ENCODE measurements around the gene ASIC4. TPM values are rescaled to one million over a fixed set of nuclear protein-coding genes. Genes with fewer than 3 reads are reported as not detected.

Gene ASIC4
- total RNA-seq, 1 experiment from 2014 or later: 0.11 TPM

DNA sequence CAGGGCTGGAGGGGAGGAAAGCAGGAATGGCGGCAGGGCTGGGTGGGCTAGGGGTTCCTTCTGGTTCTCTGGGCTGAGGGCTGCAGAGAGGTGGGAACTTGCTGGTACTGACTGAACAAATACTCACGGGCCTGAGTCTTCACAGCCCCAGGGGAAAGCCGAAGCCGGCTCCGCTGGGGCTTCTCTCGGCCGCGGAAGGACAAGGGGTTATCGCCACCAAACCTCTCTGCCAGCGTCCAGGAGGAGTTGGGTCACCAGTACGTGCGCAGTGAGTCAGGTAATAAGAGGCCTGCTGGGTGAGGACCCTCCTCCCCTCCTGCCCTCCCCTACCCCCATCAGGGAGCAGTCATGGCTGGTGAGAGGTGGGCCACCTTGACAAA lies 29.1 kb upstream of the ASIC4 start:
- H3K4me2 ChIP-seq (ENCODE audit: low read length): no peak overlapping the region
- H3K9ac ChIP-seq (ENCODE audit: low read length): no peak overlapping the region
- no peaks in the 10 kb centered on the region for H4K20me1 ChIP-seq (ENCODE audit: low read length)
- H3F3A ChIP-seq (ENCODE audit: low read length, unreplicated experiment): no peaks in the 10 kb centered on the region
- H2AFZ ChIP-seq (ENCODE audit: low read length): no peak overlapping the region
- no TSS peak for BruUV-seq (replicated peaks)
- DNase-seq (no peak), ATAC-seq (no peak)
- no peak overlapping the region for H3K27ac ChIP-seq (ENCODE audit: low read length)
- POLR2A ChIA-PET (ENCODE audit: unreplicated experiment): no interaction called here
- no peak overlapping the region for H3K4me3 ChIP-seq (ENCODE audit: low read length)
- TF ChIP-seq EZH2 (IDR thresholded peaks at IDR 0.05; ENCODE audit: low read length, unreplicated experiment) (no peak), EZH2phosphoT487 (IDR thresholded peaks at IDR 0.05; ENCODE audit: borderline replicate concordance, low read length) (no peak)
- TF ChIP-seq, protein P1, sequence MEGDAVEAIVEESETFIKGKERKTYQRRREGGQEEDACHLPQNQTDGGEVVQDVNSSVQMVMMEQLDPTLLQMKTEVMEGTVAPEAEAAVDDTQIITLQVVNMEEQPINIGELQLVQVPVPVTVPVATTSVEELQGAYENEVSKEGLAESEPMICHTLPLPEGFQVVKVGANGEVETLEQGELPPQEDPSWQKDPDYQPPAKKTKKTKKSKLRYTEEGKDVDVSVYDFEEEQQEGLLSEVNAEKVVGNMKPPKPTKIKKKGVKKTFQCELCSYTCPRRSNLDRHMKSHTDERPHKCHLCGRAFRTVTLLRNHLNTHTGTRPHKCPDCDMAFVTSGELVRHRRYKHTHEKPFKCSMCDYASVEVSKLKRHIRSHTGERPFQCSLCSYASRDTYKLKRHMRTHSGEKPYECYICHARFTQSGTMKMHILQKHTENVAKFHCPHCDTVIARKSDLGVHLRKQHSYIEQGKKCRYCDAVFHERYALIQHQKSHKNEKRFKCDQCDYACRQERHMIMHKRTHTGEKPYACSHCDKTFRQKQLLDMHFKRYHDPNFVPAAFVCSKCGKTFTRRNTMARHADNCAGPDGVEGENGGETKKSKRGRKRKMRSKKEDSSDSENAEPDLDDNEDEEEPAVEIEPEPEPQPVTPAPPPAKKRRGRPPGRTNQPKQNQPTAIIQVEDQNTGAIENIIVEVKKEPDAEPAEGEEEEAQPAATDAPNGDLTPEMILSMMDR (conservative IDR thresholded peaks at IDR 0.05; ENCODE audit: low read depth, low read length): no peak
- intact Hi-C loops (cut with micrococcal nuclease): no loop called here
- H3K9me2 ChIP-seq (replicated peaks; ENCODE audit: low read length): no peaks in the 10 kb centered on the region
- CTCF ChIA-PET: interaction anchor here (1.0 kb wide), 1 partner anchor 32 kb away, joined by 3 read pairs; no protein-coding TSS in a partner anchor
- H3K9me3 ChIP-seq (ENCODE audit: low read length): no peaks in the 10 kb centered on the region
- H3K4me1 ChIP-seq (ENCODE audit: insufficient read depth, low read length): no peaks in the 10 kb centered on the region
- no peaks in the 10 kb centered on the region for H3K36me3 ChIP-seq (ENCODE audit: low read depth, low read length)
- no peaks in the 10 kb centered on the region for H3K79me2 ChIP-seq (ENCODE audit: low read length)
- H3K27me3 ChIP-seq (ENCODE audit: low read length): no peaks in the 10 kb centered on the region

DNA sequence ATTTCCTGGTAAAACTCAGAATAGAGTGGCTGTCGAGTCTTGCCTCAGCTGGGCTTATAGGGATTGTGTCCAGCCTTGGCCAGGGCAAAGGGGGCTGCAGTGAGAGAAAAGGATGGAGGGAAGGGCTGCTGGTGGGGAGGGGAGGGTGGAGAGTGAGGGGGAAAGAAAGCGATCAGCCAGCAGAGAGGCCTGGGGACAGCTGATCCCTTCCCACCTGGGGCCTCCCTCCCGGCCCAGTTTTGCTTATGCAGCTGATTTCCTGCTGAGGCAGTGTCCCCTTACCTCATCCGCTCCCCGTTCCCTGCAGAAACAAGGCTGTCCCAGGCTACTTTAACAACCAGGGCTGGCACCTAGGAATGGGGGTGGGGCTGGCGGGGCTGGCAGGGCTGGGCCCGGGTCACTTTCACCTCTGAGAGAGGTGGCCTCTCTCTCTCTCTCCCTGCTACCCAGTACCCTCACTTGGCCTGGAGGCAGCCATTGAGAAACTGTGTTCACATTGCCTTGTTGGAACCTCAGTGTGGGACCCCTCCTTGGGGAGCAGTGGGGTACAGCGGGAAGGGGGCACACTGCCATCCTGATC lies 27.8 kb upstream of the ASIC4 start:
- intact Hi-C loops (cut with micrococcal nuclease): no loop called here
- Histone ChIP-seq H3K9me3 (ENCODE audit: low read length) (no peaks in the 10 kb centered on the region), H2AFZ (ENCODE audit: low read length) (no peak overlapping the region), H3F3A (ENCODE audit: low read length, unreplicated experiment) (no peaks in the 10 kb centered on the region), H3K9ac (ENCODE audit: low read length) (no peak overlapping the region), H3K36me3 (ENCODE audit: low read depth, low read length) (no peaks in the 10 kb centered on the region), H3K27me3 (ENCODE audit: low read length) (no peaks in the 10 kb centered on the region), H3K4me1 (ENCODE audit: insufficient read depth, low read length) (no peaks in the 10 kb centered on the region), H3K9me2 (replicated peaks; ENCODE audit: low read length) (no peaks in the 10 kb centered on the region), H3K79me2 (ENCODE audit: low read length) (no peaks in the 10 kb centered on the region), H3K4me3 (ENCODE audit: low read length) (no peak overlapping the region), H3K4me2 (ENCODE audit: low read length) (no peak overlapping the region), H4K20me1 (ENCODE audit: low read length) (no peaks in the 10 kb centered on the region), H3K27ac (ENCODE audit: low read length) (no peak overlapping the region)
- ATAC-seq: no peak
- ChIA-PET CTCF (interaction anchor here (0.6 kb wide), 1 partner anchor 24 kb away, joined by 3 read pairs; no protein-coding TSS in a partner anchor), POLR2A (ENCODE audit: unreplicated experiment) (interaction anchor here (0.6 kb wide), 1 partner anchor 60 kb away, joined by 6 read pairs; no protein-coding TSS in a partner anchor)
- TF ChIP-seq, protein P1 (conservative IDR thresholded peaks at IDR 0.05; ENCODE audit: low read depth, low read length): no peak
- no peak for DNase-seq
- BruUV-seq (replicated peaks): no TSS peak

DNA sequence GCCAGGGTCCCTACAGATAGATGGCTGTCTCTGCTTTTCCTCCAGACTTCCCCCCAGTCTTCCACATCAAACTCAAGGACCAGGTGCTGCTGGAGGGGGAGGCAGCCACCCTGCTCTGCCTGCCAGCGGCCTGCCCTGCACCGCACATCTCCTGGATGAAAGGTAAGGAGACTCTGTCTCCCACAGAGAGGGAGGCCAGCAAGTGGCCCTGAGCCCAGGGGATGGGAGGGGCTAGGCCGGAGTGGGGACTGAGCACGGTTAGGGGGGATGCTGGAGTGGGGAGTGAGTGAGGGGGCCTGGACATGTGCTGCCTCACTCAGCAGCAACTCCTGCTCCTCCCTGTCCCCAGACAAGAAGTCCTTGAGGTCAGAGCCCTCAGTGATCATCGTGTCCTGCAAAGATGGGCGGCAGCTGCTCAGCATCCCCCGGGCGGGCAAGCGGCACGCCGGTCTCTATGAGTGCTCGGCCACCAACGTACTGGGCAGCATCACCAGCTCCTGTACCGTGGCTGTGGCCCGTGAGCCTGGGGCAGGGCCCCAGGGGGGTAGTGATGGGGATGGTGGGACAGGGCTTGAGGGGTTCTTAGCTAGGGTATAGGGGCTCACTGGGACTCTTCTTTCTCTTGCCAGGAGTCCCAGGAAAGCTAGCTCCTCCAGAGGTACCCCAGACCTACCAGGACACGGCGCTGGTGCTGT lies 26.0 kb upstream of the ASIC4 start:
- no TSS peak for BruUV-seq (replicated peaks)

More for the DNA sequence above, 26.0 kb upstream of the ASIC4 start:
- H3K79me2 ChIP-seq (ENCODE audit: low read length): no peaks in the 10 kb centered on the region
- DNase-seq (no peak), ATAC-seq (no peak)
- H3K27me3 ChIP-seq (ENCODE audit: low read length): no peaks in the 10 kb centered on the region
- ChIA-PET POLR2A (ENCODE audit: unreplicated experiment) (no interaction called here), CTCF (no interaction called here)
- no peaks in the 10 kb centered on the region for H3K9me2 ChIP-seq (replicated peaks; ENCODE audit: low read length)
- no peaks in the 10 kb centered on the region for H3F3A ChIP-seq (ENCODE audit: low read length, unreplicated experiment)
- no peaks in the 10 kb centered on the region for H3K36me3 ChIP-seq (ENCODE audit: low read depth, low read length)
- H3K4me1 ChIP-seq (ENCODE audit: insufficient read depth, low read length): no peaks in the 10 kb centered on the region
- H3K9ac ChIP-seq (ENCODE audit: low read length): no peak overlapping the region
- no peaks in the 10 kb centered on the region for H3K9me3 ChIP-seq (ENCODE audit: low read length)
- H2AFZ ChIP-seq (ENCODE audit: low read length): no peak overlapping the region
- no peak overlapping the region for H3K4me2 ChIP-seq (ENCODE audit: low read length)
- no peaks in the 10 kb centered on the region for H4K20me1 ChIP-seq (ENCODE audit: low read length)
- TF ChIP-seq, protein P1 (conservative IDR thresholded peaks at IDR 0.05; ENCODE audit: low read depth, low read length): no peak
- TF ChIP-seq EZH2phosphoT487 (IDR thresholded peaks at IDR 0.05; ENCODE audit: borderline replicate concordance, low read length): no peak
- intact Hi-C loops (cut with micrococcal nuclease): no loop called here
- H3K27ac ChIP-seq (ENCODE audit: low read length): no peak overlapping the region
- no peak overlapping the region for H3K4me3 ChIP-seq (ENCODE audit: low read length)

Measured in PC-3 (cell line).